HL-60 (cell line): ENCODE results near the gene SNAI3.

Experiments
- DNase-seq, 2 experiments: peaks; one replicate each; pipeline ENCODE4 v3.0.0-alpha.2; 2010 to 2020; ENCODE audit warnings: low read depth in 1 of 2, low spot score in 1 of 2
- H3K27ac ChIP-seq: fragments of 250-450 bp; sonication (Bioruptor Pico); replicated peaks from 2 replicates; pipeline ENCODE4 v1.5.1; 2020; ENCODE audit warnings: mild to moderate bottlenecking, moderate library complexity
- H3K27me3 ChIP-seq: fragments of 250-450 bp; sonication (Bioruptor Pico); 2 replicates; pipeline ENCODE4 v1.5.1; 2021; ENCODE audit warnings: mild to moderate bottlenecking, moderate library complexity; ENCODE audit not compliant: insufficient read depth, poor library complexity, severe bottlenecking
- H3K4me3 ChIP-seq: replicated peaks from 2 replicates; pipeline ENCODE4 v1.5.1; 2011; ENCODE audit warnings: mild to moderate bottlenecking, control low read depth, low read length; ENCODE audit not compliant: insufficient read depth
- CTCF ChIP-seq: IDR thresholded peaks from one replicate; pipeline ENCODE4 v1.5.1; 2011; ENCODE audit warnings: low read length, control low read depth, inconsistent platforms; ENCODE audit not compliant: insufficient read depth
- GABPA ChIP-seq: IDR thresholded peaks from 2 replicates; pipeline ENCODE4 v1.6.1; 2012; ENCODE audit warnings: low read depth
- POLR2AphosphoS5 ChIP-seq: IDR thresholded peaks from 2 replicates; pipeline ENCODE4 v1.6.1; 2012; ENCODE audit warnings: low read depth
- REST ChIP-seq: IDR thresholded peaks from 2 replicates; pipeline ENCODE4 v1.6.1; 2012; ENCODE audit warnings: low read depth; ENCODE audit not compliant: insufficient replicate concordance
- SPI1 ChIP-seq: IDR thresholded peaks from 2 replicates; pipeline ENCODE4 v1.6.1; 2012; ENCODE audit warnings: low read depth, mild to moderate bottlenecking, borderline replicate concordance

The SNAI3 gene

GRCh38 chr16:88687676-88688012 lies 1.3 kb upstream of the SNAI3 start:
- no peak for TF ChIP-seq GABPA
- TF ChIP-seq POLR2AphosphoS5 = no peak
- no peak for TF ChIP-seq CTCF
- TF ChIP-seq REST = no peak
- TF ChIP-seq SPI1 = no peak
- no peak for DNase-seq
- H3K27me3 ChIP-seq = no peaks in the 10 kb centered on the region
- no peak overlapping the region for H3K27ac ChIP-seq
- H3K4me3 ChIP-seq = no peak overlapping the region

- no peak overlapping the region for H3K27ac ChIP-seq
- TF ChIP-seq REST (no peak), POLR2AphosphoS5 (no peak), GABPA (no peak), SPI1 (no peak)
These were observed 908 bp upstream of the SNAI3 start for GRCh38 chr16:88687254-88687576.

GRCh38 chr16:88686062-88686438 lies 257 bp downstream of the SNAI3 start:
- TF ChIP-seq GABPA = no peak
- no peak for TF ChIP-seq CTCF
- no peak for TF ChIP-seq REST
- TF ChIP-seq SPI1 = no peak
- TF ChIP-seq POLR2AphosphoS5 = no peak
- H3K27ac ChIP-seq = peak overlapping the region; percentile 49
- H3K27me3 ChIP-seq = no peaks in the 10 kb centered on the region
- DNase-seq = no peak
- H3K4me3 ChIP-seq = peak overlapping the region; percentile 64

More at GRCh38 chr16:88687254-88687576, 908 bp upstream of the SNAI3 start:
- Histone ChIP-seq H3K4me3 (no peak overlapping the region), H3K27me3 (no peaks in the 10 kb centered on the region)
- DNase-seq = no peak
